IPS-15b (cell line): ENCODE results near the gene TTC8.
"Not testable (repeated sequence)": the region's sequence is repeated elsewhere in the genome, so short reads cannot be mapped to it uniquely, and the experiment has no call there.

Source experiments
- H3K27me3 ChIP-seq: one replicate; pipeline ENCODE4 v1.6.1; 2013; ENCODE audit warnings: low read length; ENCODE audit not compliant: control insufficient read depth, insufficient read depth
- H3K36me3 ChIP-seq: one replicate; pipeline ENCODE4 v1.6.1; 2013; ENCODE audit warnings: low read length; ENCODE audit not compliant: control insufficient read depth, insufficient read depth
- H3K4me1 ChIP-seq: one replicate; pipeline ENCODE4 v1.6.1; 2013; ENCODE audit warnings: mild to moderate bottlenecking, low read length; ENCODE audit not compliant: control insufficient read depth, insufficient read depth
- H3K4me3 ChIP-seq: one replicate; pipeline ENCODE4 v1.5.1; 2013; ENCODE audit warnings: low read depth, low read length
- H3K9ac ChIP-seq: one replicate; pipeline ENCODE4 v1.6.1; 2013; ENCODE audit warnings: low read depth, mild to moderate bottlenecking, low read length
- H3K9me3 ChIP-seq: one replicate; pipeline ENCODE4 v1.6.1; 2013; ENCODE audit warnings: mild to moderate bottlenecking, low read length; ENCODE audit not compliant: control insufficient read depth, insufficient read depth

The TTC8 gene

DNA sequence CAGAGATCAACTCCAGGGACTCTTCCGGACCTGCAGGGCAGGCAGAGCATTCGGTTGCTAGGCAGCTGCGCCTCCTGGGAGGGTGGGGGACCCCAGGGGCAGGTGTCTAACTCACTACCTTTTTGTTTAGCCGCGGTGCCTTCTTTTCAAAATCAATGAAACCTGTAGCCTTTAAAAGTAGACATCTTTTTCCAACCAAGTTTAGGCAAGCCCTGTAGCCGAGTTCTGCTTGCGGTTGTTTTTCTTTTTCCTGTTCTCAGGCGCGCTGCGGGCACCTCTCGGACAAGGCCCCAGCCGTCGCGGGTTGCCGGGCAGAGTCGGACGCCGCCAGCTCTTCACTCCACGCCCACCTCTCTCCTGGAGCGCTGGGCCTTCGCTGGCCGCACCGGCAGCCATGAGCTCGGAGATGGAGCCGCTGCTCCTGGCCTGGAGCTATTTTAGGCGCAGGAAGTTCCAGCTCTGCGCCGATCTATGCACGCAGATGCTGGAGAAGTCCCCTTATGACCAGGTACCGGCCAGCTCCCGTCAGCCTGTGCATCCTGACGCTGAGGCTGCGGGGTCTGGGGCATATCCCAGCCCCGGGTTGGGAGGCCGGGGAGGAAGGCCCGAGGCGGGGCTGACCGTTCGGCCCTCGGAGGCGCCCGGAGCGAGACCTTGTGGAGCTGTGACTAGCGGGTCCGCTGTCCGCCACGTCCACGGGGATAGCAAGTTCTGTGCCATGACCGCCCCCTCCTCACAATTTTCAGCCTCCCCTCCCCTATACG is at the start of gene TTC8:
TTC8 (plus strand) TSS at position 338 of the 764 bp plus-strand sequence; CDS start at position 395, 57 bp downstream.
- Histone ChIP-seq H3K36me3 (no peaks in the 10 kb centered on the region), H3K9me3 (no peaks in the 10 kb centered on the region), H3K4me3 (peak within 1 kb of the TSS; percentile 92), H3K27me3 (no peaks in the 10 kb centered on the region), H3K9ac (peak within 1 kb of the TSS; percentile 86), H3K4me1 (no peaks in the 10 kb centered on the region)

DNA sequence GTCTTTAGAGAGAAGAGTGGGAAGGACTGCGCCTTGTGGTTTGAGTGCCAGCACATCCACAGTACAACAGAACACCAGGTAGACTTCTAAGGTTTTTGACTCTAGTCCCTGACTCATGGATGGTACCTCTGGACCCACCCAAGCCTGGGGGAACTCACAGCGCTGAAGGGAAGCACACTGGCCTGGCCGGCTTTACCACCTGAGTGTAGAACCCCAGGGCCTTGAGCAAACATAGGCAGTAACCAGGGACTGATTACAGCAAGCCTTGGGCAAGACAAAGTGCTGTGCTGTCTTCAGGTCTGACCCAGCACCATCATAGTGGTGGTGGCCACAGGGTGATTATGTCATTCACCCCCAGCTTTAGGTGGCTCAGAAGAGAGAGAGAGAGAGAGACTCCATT is 48.9 kb upstream of the TTC8 start:
- Histone ChIP-seq H3K4me3 (no peak overlapping the region), H3K9me3 (no peaks in the 10 kb centered on the region), H3K9ac (no peak overlapping the region), H3K4me1 (no peaks in the 10 kb centered on the region), H3K36me3 (no peaks in the 10 kb centered on the region), H3K27me3 (no peaks in the 10 kb centered on the region)

DNA sequence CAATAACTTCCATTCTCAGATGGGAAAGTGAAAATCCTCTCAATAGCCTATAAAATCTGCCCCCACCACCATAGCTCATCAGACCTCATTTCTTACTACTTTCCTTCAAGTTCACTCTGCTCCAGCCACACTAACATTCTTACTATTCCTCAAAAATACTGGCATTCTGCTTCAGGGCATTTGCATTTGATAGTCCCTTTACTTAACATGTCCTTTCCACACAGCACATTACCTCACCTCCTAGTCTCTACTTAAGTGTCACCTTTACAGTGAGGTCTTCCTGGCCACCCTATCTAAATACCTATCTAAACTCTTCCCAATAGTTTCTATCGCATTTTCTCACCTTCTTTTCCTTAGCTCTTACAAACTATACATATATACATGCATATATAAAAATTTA is 38.5 kb upstream of the TTC8 start:
- Histone ChIP-seq H3K4me3 (no peak overlapping the region), H3K27me3 (peaks cover 25% of the 10 kb centered on the region), H3K4me1 (no peaks in the 10 kb centered on the region), H3K36me3 (no peaks in the 10 kb centered on the region), H3K9ac (no peak overlapping the region), H3K9me3 (peaks cover 9% of the 10 kb centered on the region)

DNA sequence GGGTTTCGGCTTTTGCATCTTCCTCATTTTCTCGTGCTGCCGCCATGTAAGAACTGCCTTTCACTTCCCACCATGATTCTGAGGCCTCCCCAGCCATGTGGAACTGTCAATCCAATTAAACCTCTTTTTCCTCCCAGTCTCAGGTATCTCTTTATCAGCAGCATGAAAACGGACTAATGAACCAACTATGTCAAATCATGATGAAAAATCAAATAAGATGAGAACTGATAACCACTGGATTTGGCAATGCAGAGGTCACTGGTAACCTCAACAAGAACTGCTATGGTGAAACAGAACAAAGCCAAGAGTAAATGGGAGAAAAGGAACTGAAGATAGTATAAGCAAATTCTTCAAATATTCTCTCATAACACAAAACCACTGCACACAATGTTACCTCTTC is 37.7 kb upstream of the TTC8 start:
- H3K27me3 ChIP-seq: peaks cover 33% of the 10 kb centered on the region
- H3K9ac ChIP-seq: no peak overlapping the region
- H3K36me3 ChIP-seq: no peaks in the 10 kb centered on the region
- peaks cover 9% of the 10 kb centered on the region for H3K9me3 ChIP-seq
- H3K4me3 ChIP-seq: no peak overlapping the region
- H3K4me1 ChIP-seq: peaks cover 3% of the 10 kb centered on the region

DNA sequence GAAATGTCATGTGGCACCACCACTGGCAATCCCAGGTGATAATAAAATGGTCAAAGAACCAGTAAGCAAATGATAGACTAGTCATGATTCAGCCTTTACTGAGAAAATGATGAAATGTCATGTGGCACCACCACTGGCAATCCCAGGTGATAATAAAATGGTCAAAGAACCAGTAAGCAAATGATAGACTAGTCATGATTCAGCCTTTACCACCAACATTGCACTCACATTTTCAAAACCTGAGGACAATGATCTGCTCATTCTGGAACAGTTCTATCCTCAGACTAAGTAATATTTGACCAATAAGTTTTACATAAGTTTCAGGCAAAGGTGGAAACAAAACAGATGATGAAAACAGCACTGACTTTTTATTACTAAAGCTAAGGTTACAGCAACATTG is 34.9 kb upstream of the TTC8 start:
- H3K27me3 ChIP-seq: peaks cover 52% of the 10 kb centered on the region
- H3K4me3 ChIP-seq, H3K9me3 ChIP-seq, H3K4me1 ChIP-seq, H3K36me3 ChIP-seq, H3K9ac ChIP-seq: not testable (repeated sequence)

DNA sequence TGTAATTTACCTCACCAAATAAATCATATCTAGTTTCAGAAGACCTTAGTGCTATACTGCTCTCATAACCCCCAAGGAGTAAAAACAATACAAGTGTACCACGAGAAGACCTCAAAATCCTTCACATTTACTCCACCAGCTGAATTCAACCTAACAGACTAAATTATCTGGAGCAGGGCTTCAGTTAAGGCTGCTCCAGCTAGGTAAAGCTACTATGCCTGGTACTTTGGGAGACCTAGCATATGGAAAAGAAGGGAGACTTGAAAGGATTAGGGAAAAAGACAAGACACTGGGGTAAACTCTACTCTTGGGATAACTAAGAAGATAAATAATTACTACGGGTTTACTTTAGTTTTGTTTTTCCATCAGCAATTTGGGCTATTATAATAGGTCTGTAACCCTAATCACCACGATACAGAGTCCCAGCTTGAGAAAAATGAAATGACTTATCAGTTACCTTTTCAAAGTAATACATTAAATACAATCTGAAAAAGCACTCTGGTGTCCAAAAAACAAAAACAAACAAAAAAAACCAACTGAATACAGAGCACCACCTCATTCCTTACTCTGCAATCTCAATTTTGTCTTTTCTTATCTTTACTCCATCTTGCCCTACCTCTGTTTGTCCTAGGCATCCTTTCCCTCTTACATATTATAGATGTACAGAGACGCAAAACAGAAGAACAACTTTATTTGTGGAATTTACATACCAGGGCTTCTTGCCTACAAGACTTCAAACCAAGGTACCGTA is 33.8 kb upstream of the TTC8 start:
- peaks cover 57% of the 10 kb centered on the region for H3K27me3 ChIP-seq
- no peaks in the 10 kb centered on the region for H3K9me3 ChIP-seq
- H3K4me1 ChIP-seq: peaks cover 3% of the 10 kb centered on the region
- no peak overlapping the region for H3K9ac ChIP-seq
- H3K4me3 ChIP-seq: no peak overlapping the region
- H3K36me3 ChIP-seq: no peaks in the 10 kb centered on the region

DNA sequence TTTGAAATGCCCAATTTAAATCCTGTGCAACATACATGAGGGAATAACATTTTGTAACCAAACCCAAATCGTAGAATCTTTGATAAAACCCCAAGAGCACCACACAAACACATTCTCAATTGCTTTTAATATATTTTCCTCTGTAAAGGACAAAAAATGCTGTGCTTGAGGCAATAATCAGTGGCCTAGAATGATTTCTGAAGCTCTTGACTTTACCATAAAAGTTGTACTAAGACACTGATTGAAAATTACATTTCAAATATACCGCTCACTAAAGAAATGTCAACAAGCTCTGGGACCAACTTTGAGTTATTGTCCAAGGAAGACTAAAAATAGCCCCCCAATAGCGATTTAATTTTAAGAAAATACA is 33.2 kb upstream of the TTC8 start:
- no peak overlapping the region for H3K9ac ChIP-seq
- H3K9me3 ChIP-seq: no peaks in the 10 kb centered on the region
- peaks cover 3% of the 10 kb centered on the region for H3K4me1 ChIP-seq
- H3K4me3 ChIP-seq: no peak overlapping the region
- peaks cover 57% of the 10 kb centered on the region for H3K27me3 ChIP-seq
- H3K36me3 ChIP-seq: no peaks in the 10 kb centered on the region

DNA sequence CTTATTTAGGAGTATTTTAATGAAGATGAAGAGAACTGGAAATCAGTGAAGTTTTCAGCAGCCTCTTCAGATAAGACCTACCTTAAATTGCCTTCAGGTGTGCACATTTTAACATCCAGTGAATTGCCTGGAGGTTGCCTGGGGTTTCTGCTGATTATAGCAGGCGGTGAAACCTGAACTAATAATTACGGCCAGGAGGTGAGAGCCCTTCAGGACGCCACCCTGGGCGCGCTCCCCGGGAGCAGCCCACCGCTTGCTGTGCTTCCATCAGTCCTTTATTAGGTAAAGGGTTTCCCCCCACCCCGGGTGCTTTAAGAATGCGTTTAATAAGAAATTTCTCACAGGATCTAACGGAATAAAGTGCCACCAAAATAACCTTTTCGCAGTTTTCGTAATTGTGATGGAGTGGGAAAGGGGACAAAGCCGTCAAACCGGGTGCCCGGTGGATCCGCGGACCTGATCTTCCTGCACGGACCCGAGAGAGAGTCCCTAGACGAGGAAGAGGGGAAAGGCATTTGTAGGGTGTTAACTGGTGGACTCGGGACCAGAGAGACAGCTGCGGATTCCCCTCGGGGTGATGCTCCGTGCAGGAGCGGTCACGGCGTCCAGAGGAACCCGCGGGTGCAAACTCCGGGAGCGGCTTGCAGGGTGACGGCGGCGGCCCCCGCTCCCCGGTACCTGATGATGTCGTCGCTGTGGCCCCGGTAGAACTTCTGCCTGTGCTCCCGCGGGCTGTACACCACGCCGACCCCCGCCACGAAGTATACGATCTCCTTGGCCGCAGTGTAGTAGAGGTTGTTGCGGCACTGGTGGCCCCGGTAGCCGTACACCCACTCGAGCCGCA is 32.6 kb upstream of the TTC8 start:
- Histone ChIP-seq H3K27me3 (peaks cover 57% of the 10 kb centered on the region), H3K9ac (no peak overlapping the region), H3K4me1 (peaks cover 3% of the 10 kb centered on the region), H3K36me3 (no peaks in the 10 kb centered on the region), H3K4me3 (peak overlapping the region; percentile 79), H3K9me3 (no peaks in the 10 kb centered on the region)

DNA sequence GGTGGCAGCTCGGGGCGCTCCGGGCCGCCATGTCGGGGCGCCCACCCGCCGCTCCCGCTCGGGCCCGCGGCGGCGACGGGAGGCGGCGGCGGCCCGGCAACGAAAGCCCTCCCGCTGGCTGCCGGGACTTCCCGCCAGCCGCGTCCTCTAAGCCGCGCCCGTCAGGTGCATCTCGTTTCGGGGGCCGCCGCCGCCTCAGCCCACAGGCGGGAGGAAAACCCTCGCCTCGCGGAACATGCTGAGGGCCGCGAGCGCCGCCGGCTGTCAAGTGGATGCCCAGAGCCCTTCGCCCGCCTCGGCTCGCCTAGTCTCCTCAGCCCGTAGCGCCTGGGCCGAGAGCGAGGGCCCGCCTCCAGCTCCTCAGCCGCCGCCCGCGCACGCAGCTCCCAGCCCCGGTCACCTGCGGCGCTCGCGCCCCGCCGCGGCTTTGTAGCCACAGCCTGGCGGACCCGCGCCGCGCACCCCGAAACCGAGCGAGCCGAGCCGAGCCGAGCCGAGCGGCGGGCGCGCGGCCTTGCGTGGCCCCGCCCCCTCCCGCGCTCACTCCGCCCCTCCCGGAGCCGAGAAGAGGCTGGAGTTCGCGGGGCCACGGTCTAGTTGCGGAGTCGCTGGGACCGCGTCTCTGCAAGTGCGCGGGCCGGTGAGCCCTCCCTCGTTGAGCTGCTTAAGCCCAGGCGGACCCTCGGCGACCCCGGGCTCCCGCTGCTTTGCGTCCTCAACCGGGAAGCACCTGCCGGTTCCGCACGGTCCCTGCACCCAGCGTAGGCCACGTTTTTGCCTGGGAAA is 31.8 kb upstream of the TTC8 start, which contains the start of gene EML5:
EML5 (minus strand) TSS at position 481 of the 786 bp plus-strand sequence; CDS start at position 31, 450 bp downstream.
- Histone ChIP-seq H3K36me3 (no peaks in the 10 kb centered on the region), H3K4me1 (peaks cover 3% of the 10 kb centered on the region), H3K27me3 (peaks cover 57% of the 10 kb centered on the region), H3K9me3 (no peaks in the 10 kb centered on the region), H3K4me3 (peak within 1 kb of the TSS; percentile 79), H3K9ac (no peak within 1 kb of the TSS)

DNA sequence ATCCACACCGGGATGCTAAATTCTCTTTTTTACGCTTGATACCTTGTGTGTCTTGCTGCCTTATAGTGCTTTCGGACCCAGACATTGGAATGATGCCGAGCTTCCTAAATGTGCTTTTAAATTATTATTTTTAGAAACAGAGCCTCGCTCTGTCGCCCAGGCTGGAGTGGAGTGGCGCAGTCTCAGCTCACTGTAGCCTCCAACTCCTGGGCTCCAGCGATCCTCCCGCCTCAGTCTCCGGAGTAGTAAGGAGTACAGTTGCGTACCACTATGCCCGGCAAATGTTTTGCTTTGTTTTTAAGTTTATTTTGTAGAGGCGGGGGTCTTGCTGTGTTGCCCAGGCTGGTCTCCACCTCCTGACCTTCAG is 31.2 kb upstream of the TTC8 start:
- H3K4me1 ChIP-seq: peaks cover 3% of the 10 kb centered on the region
- H3K4me3 ChIP-seq: peak overlapping the region; percentile 45
- peaks cover 57% of the 10 kb centered on the region for H3K27me3 ChIP-seq
- H3K36me3 ChIP-seq: no peaks in the 10 kb centered on the region
- no peak overlapping the region for H3K9ac ChIP-seq
- no peaks in the 10 kb centered on the region for H3K9me3 ChIP-seq

DNA sequence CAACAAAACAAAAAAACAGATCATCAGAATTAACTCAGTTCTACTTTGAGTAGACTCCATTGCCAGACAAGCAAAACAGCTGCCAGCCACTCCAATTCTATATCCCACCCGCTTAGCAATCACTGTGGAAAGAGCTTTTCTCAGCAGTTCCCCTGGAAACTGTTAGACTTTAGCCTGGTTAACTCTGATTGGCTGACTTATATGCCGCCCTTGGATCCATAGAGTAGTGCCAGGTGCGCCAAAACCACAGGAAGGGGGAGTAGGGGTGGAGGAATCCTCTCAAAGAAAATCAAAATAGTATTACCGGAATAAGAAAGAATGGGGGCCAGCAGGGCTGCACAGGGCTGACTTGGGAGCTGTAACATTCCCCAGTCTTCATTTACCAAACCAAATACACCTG is 26.3 kb upstream of the TTC8 start:
- Histone ChIP-seq H3K9me3 (no peaks in the 10 kb centered on the region), H3K36me3 (no peaks in the 10 kb centered on the region)

More for the DNA sequence above, 26.3 kb upstream of the TTC8 start:
- Histone ChIP-seq H3K4me1 (no peaks in the 10 kb centered on the region), H3K9ac (no peak overlapping the region), H3K4me3 (no peak overlapping the region), H3K27me3 (peaks cover 19% of the 10 kb centered on the region)
